HG02840 (cell line): Measurements from ENCODE around the gene H1-8.
"Not testable (repeated sequence)": the region's sequence is repeated elsewhere in the genome, so short reads cannot be mapped to it uniquely, and the experiment has no call there.

ENCODE experiments used
- ATAC-seq: cut with Tn5 transposase; IDR thresholded peaks from one replicate; pipeline ENCODE4 v1.9.1; 2021; ENCODE audit warnings: mild to moderate bottlenecking, moderate library complexity, moderate number of reproducible peaks; ENCODE audit not compliant: unreplicated experiment, low FRiP score

H1-8 gene

DNA sequence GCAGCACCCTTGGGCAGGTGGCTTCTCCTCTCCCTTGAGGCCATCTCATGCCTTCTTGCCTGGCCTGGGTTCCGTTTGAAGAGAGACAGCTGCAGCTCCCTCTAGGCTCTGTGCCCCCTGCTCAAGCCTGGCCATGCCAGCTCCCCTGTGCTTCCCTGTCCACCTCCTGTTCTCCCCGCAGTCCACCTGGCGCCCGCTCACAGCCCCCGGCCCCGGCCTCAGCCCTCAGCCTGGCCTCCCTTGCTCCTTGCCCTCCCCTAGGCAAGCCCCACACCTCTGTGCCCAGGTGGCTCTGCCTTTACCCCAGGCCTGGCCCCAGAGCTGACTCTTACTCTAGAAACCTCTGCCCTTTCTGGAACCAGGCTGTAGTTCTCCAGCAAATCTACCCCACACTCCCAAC lies 28.4 kb upstream of the H1-8 start:
- ATAC-seq = no peak

DNA sequence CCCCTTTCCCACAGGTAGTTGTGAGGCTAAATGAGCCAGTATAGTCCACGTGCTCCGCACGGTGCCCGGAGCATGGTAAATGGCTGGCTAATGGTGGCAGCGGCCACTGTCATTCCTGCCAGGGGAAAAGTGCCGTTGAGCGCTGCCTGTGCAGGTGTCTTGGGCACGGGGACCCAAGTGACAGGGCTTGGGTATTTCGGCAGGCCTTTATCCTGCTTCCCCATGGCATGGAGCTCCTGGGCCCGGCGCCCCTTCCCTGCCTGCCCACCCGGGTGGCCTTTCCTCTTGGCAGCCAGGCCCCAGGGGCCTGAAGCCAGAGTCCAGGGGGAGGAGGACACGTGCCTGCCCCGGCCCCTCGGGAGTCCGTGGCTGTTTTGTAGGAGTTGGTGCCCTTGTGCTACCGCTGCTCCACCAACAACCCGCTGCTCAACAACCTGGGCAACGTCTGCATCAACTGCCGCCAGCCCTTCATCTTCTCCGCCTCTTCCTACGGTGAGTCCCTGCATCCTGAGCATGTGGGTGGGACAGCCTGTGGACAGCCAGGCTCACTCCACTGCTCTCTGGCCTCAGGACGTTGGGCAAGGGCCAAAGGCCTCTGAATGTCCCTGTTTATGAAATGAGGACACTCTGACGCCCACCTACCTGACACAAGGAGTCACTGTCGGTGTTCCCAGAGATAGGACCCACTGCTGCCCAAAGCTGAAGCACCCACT lies 27.7 kb upstream of the H1-8 start:
- not testable (repeated sequence) for ATAC-seq

DNA sequence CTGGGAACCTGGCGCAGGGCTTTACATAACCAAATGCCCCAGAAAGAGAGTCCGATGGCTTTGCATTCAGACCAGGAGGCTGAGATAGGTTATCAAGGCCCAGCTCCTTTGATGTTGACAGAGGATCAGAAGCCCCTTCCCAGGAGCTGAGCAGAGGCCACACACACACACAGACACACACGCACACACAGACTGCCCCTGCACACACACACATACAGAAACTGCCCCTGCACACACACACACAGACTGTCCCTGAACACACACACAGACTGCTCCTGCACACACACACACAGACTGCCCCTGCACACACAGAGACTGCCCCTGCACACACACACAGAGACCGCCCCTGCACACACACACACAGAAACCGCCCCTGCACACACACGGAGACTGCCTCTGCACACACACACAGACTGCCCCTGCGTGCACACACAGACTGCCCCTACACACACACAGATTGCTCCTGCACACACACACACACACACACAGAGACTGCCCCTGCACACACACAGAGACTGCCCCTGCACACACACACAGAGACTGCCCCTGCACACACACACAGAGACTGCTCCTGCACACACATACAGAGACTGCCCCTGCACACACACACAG lies 27.0 kb upstream of the H1-8 start:
- ATAC-seq = not testable (repeated sequence)

DNA sequence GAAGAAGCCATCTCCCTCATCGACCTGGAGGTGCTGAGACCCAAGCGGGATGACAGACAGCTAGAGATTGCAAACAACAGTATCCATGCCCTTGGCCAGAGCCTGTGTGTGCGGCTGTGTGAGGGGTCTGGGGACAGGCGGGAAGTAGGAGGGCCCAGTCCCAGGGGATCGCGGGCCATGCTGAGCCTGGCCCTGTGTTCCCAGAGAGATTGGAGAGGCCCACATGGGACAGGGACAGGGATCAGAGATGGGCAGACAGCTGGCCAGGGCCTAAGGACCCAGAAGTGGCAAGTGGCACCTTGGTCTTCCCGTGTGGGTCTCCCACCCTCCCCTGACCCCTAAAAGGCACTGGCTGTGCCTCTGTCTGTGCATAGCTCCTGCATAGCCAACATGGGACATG lies 25.5 kb upstream of the H1-8 start:
- no peak for ATAC-seq

DNA sequence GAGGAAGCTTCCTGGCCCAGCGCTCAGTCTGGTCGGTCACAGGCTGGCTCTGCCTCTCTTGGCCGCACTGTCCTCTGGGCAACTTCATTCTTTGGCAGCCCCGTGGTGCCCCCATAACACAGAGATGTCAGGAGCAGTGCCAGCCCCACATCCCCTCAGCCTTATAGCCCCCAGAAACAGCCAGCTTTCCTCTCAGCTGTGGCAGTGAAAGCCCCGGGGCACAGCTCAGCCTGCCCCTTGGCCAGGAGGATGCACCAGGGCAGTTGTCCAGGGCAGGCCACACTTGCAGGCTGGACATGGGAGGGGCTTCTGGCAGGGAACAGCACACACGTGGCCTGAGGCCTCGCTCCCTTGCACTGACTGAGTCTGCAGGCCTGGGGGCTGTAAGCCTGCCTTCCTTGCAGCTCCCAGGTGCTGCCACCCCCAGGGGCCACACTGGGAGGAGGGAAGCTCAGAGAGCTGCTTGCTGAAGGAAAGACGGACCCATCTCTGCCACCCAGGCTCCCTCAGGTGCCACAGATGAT lies 24.9 kb upstream of the H1-8 start:
- ATAC-seq = no peak

DNA sequence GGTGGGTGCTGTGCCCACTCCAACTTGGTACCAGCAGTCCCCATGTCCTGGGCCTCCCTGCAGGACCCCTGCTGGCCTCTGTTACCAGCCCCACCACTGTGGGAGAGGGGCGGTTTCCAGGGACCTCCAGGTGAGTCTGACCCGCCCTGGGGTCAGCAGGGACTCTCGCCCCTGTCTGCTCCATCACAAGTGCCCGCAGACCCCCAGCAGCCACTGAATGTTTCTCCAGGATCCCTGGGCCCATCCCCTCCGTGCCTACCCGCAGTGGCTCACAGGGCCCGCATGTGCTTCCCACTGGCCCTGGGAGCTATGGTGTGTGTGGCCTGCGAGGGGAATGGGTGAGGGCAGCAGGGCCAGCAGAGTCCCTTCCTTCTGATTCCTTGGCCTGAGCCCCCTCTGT lies 24.4 kb upstream of the H1-8 start:
- no peak for ATAC-seq

DNA sequence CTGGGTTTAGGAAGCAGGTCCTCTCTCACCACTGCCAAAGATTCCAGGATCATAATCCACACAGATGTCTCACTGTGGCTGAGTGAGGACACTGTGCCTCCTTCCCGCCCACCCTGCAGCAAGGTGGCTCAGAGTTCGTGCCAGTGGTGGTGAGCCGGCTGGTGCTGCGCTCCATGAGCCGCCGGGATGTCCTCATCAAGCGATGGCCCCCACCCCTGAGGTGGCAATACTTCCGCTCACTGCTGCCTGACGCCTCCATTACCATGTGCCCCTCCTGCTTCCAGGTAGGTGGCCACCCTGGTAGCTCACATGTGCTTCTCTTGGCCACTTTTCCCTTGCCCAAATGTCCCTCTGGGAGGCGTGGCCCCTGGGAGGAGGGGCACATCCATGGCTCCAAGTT lies 23.5 kb upstream of the H1-8 start:
- ATAC-seq = no peak

DNA sequence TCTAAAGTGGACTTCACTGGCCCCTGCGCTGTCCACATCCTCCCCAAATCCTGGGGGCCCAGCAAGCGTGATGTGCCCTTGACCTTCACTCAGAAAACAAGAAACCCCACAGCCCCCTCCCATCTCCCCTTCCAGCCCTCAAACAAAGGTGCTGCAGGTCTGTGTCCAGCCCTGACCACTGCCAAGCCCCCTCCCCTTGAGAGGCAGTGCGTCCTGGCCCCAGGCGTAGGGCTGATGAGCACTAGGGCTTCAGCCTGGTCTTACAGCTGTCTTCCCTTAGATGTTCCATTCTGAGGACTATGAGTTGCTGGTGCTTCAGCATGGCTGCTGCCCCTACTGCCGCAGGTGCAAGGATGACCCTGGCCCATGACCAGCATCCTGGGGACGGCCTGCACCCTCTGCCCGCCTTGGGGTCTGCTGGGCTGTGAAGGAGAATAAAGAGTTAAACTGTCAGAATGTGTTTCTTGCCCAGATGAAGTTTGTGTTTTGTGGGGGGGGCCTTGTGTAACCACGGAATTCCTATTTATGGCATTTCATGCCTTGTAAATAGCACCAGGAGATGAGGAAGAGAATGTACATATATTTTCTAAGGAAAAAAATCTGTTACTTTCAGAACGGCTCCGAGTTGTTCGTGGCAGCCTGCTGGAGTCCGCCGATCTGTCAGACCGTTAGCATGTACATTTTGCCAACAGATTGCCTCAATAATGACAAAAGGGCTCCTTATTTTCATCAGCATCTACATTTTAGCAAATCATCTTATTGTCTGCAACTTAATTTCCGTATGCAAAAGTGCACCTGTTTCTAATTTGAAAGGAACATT lies 22.9 kb upstream of the H1-8 start:
- ATAC-seq = no peak

DNA sequence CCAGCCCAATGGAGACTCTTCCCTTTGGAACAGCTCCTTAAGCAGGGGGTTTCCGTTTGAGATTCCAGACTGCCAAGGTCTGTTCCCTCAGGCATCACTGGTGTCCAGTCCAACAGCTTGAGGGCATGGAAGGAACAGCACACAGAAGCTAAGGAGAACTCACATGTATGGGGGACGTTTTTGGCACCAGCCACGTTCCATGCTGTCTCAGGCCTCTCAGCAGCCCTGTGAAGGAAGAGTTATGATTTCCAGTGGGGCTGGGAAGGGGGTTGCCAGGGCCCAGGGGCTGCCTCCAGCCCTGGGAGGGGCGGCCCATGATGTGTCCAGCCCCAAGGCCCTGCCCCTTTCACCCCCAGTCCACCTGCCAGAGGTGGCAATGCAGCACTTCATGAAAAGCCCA lies 22.0 kb upstream of the H1-8 start:
- no peak for ATAC-seq

DNA sequence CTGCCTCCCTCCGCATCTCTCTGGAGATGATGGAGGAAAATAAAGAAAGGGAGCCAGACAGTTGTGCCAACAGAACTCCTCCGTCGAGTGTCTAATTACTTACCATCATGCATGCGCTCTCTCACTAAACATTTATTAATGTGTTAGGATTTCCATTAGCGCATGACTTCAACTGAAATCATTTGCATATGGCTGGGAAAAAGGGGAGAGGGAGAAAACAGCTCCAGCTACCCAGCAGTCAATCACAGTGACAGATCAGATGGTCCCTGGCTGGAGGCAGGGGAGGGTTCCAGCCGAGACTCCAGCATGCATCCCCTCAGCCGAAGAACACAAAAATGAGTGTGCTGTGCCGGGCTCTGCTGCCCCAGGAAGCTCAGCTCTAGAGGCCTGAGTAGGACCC lies 21.4 kb upstream of the H1-8 start:
- no peak for ATAC-seq

DNA sequence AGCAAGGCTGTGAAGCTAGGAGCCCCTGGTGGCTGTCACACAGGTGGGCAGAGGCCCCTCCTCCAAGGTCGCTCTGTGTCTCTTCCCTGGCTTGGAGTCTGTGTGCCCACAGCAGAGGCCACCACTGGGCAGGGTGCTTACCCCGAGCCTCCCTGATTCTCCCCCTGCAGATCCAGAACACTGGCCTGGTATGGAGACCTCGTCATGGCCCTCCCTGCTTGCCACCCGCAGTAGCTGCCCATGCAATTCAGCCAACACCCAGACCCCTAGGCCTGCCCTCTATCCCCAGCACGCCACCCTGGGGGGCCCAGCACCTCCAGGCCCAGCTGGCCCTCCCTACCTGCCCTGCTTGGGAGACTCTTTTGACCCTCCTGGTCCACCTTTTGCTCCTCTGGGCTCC lies 20.0 kb upstream of the H1-8 start:
- ATAC-seq = no peak

DNA sequence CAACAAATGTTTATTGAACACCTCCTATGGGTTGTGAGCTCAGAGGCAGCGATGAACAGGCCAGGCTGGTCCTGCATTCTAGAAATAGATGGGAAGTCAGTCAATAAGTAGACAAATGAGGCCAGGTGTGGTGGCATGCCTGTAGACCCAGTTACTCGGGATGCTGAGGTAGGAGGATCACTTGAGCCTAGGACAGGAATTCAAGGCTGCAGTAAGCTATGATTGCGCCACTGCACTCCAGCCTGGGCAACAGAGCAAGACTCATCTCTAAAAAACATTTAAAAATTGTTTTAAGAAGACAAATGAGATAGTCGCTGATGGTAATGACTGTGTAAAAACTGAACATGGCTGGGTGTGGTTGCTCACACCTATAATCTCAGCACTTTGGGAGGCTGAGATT lies 18.9 kb upstream of the H1-8 start:
- ATAC-seq = no peak

DNA sequence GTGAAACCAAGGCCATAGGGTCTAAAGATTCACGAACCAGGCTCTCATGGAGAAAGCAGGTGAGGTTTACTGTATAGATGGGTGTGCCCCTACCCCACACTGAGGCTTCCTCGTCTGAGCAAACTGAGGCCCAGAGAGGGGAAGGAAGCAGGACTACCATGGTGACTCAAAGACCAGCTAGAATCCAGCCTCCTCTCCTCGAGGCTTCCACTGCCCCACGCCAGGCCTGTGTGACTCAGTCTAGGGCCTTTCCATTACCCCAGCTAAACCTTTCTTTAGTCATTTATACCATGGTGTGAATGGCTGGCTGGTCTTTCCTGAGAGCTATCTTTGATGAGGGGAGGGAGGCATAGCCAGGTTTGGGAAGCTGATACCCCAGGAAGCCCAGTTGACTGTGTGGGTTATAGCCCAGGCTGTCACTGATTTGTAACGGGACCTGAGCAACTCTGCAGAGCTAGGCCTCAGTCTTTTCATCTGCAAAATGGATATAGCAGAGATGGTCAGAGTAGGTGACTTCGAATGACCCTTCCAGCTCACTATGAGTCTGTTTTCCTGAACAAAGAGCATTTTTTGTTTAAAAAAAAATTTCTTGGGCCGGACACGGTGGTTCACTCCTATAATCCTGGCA lies 17.5 kb upstream of the H1-8 start:
- ATAC-seq = no peak

DNA sequence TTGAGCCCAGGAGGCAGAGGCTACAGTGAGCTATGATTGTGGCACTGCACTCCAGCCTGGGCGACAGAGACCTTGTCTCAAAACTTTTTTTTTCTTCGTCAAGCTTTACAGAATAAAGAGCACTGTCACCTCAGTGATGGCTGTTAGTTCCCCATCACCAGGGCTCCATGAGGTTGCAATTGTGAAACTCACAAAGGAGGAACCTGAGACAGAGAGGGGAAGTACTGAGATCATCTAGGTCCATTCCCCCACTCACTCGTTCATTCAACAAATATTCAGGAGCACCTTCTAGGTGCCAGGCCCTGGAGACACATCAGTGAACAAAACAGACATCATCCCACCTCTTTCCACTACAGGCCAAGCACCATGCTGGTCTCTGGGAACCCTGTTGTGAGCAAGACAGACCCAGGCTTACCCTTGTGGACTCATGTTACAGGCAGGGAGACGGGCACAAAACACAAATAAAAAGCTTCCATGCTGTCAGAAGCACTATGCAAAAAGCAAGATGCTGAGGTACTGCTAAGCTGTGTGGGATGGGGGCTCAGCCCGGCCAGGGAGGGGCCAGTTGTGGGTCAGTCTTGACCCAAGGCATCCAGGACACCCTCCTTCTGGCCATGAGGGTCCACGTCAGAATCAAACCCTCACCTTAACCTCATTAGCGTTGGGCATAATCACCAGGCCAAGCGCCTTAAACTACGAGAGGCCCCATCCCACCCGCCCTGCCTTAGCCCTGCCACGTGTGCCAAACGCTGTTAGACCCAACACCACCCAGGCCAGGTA lies 16.7 kb upstream of the H1-8 start:
- ATAC-seq = peak; percentile 74

DNA sequence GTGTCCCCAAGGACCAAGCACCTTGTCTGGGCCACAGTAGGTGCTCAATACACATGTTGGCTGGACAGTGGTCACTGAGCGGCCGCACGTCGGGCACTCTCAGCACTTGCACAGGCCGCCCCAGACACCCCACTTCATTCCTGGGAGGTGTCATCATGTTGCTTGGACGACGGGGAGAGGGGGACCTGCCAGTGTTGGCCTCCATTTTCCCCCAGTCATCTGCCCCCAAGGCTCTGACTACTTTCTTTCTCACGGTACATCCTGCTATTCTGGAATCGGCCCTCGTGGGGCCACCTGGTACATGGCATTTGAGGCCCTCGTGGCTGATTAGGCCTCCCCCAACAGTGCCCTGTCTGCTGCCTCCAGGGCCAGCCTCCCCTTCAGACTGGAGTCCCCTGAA lies 15.7 kb upstream of the H1-8 start:
- ATAC-seq = no peak

DNA sequence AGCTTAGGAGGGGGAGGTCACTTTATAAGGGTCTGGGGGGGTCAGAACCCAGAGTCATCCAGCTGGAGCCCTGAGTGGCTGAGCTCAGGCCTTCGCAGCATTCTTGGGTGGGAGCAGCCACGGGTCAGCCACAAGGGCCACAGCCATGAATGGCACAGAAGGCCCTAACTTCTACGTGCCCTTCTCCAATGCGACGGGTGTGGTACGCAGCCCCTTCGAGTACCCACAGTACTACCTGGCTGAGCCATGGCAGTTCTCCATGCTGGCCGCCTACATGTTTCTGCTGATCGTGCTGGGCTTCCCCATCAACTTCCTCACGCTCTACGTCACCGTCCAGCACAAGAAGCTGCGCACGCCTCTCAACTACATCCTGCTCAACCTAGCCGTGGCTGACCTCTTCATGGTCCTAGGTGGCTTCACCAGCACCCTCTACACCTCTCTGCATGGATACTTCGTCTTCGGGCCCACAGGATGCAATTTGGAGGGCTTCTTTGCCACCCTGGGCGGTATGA lies 14.3 kb upstream of the H1-8 start, which contains the start of gene RHO:
RHO (plus strand) TSS at position 51 of the 512 bp plus-strand sequence; CDS start at position 146, 95 bp downstream.
- ATAC-seq = no peak

DNA sequence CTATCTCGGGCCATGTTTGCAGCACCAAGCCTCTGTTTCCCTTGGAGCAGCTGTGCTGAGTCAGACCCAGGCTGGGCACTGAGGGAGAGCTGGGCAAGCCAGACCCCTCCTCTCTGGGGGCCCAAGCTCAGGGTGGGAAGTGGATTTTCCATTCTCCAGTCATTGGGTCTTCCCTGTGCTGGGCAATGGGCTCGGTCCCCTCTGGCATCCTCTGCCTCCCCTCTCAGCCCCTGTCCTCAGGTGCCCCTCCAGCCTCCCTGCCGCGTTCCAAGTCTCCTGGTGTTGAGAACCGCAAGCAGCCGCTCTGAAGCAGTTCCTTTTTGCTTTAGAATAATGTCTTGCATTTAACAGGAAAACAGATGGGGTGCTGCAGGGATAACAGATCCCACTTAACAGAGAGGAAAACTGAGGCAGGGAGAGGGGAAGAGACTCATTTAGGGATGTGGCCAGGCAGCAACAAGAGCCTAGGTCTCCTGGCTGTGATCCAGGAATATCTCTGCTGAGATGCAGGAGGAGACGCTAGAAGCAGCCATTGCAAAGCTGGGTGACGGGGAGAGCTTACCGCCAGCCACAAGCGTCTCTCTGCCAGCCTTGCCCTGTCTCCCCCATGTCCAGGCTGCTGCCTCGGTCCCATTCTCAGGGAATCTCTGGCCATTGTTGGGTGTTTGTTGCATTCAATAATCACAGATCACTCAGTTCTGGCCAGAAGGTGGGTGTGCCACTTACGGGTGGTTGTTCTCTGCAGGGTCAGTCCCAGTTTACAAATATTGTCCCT lies 13.4 kb upstream of the H1-8 start:
- no peak for ATAC-seq

DNA sequence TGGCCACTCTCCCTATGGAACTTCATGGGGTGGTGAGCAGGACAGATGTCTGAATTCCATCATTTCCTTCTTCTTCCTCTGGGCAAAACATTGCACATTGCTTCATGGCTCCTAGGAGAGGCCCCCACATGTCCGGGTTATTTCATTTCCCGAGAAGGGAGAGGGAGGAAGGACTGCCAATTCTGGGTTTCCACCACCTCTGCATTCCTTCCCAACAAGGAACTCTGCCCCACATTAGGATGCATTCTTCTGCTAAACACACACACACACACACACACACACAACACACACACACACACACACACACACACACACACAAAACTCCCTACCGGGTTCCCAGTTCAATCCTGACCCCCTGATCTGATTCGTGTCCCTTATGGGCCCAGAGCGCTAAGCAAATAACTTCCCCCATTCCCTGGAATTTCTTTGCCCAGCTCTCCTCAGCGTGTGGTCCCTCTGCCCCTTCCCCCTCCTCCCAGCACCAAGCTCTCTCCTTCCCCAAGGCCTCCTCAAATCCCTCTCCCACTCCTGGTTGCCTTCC lies 12.7 kb upstream of the H1-8 start:
- ATAC-seq = no peak

DNA sequence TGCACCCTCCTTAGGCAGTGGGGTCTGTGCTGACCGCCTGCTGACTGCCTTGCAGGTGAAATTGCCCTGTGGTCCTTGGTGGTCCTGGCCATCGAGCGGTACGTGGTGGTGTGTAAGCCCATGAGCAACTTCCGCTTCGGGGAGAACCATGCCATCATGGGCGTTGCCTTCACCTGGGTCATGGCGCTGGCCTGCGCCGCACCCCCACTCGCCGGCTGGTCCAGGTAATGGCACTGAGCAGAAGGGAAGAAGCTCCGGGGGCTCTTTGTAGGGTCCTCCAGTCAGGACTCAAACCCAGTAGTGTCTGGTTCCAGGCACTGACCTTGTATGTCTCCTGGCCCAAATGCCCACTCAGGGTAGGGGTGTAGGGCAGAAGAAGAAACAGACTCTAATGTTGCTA lies 12.2 kb upstream of the H1-8 start:
- ATAC-seq = no peak
